Muscle layer of colon (tissue), 2 donors: ENCODE results near the gene FAHD2A.
"Not testable (repeated sequence)": the region's sequence is repeated elsewhere in the genome, so short reads cannot be mapped to it uniquely, and the experiment has no call there.

Source experiments
- H3K27ac ChIP-seq: one replicate; pipeline ENCODE4 v1.7.0; 2013; ENCODE audit warnings: low read depth, mild to moderate bottlenecking, low read length, moderate library complexity
- H3K27me3 ChIP-seq, 2 donors: one replicate each; pipeline ENCODE4 v1.7.0; 2013; ENCODE audit warnings: low read length in 2 of 2, mild to moderate bottlenecking in 2 of 2; ENCODE audit not compliant: insufficient read depth in 2 of 2, control insufficient read depth in 1 of 2
- H3K36me3 ChIP-seq: one replicate; pipeline ENCODE4 v1.7.0; 2013; ENCODE audit warnings: mild to moderate bottlenecking, low read length; ENCODE audit not compliant: insufficient read depth
- H3K4me1 ChIP-seq: one replicate; pipeline ENCODE4 v1.7.0; 2013; ENCODE audit warnings: mild to moderate bottlenecking, low read length; ENCODE audit not compliant: insufficient read depth
- H3K4me3 ChIP-seq, 2 donors: one replicate each; pipeline ENCODE4 v1.7.0; 2013; ENCODE audit warnings: low read length in 2 of 2, low read depth in 1 of 2, mild to moderate bottlenecking in 1 of 2, moderate library complexity in 1 of 2
- H3K9ac ChIP-seq: one replicate; pipeline ENCODE4 v1.7.0; 2013; ENCODE audit warnings: low read length
- H3K9me3 ChIP-seq: one replicate; pipeline ENCODE4 v1.7.0; 2013; ENCODE audit warnings: mild to moderate bottlenecking, low read length
- donor health status: abdominal sarcoma.
- donor health status: Adenocarcinoma of cecum.

FAHD2A gene

DNA sequence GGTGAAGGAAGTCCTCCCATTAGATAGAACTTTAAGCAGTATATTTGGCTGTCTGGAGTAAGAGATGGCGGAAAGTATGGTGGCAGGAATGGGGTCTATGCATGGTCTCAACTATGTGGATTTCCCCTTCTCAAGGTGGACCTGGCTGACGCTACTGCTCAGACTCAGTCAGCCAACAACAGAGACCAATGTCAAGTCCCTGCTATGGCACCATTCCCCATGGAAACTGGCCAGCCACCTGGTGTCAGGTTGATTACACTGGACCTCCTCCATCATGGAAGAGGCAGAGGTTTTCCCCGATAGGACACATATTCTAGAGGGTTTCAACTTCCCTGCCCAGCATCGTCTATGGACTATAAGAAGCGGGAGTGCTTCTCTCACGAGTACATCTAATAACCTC lies 8.6 kb upstream of the FAHD2A start:
- Histone ChIP-seq H3K27me3 (no peaks in the 10 kb centered on the region), H3K9ac (no peak overlapping the region), H3K27ac (no peak overlapping the region), H3K4me3 (no peak overlapping the region), H3K9me3 (no peaks in the 10 kb centered on the region), H3K36me3 (no peaks in the 10 kb centered on the region), H3K4me1 (peaks cover 4% of the 10 kb centered on the region)

DNA sequence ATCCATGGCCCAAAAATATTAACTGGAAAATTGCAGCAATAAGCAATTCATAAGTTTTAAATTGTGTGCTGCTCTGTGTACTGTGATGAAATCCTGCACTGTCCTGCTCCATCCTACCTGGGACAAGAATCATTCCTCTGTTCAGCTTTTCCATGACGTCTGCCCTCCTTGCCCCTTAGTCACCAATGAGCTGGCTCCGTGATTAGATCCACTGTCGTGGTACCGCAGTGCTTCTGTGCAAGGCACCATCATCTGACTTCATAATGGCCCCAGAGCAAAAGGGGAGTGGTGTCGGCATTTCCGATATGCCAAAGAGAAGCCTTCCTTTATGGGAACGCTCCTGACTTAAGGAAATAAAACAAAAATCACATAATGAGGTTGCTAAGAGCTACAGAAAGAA lies 3.4 kb upstream of the FAHD2A start:
- Histone ChIP-seq H3K27ac (no peak overlapping the region), H3K4me1 (peaks cover 12% of the 10 kb centered on the region), H3K36me3 (no peaks in the 10 kb centered on the region), H3K27me3 (no peaks in the 10 kb centered on the region), H3K4me3 (no peak overlapping the region), H3K9ac (no peak overlapping the region), H3K9me3 (no peaks in the 10 kb centered on the region)

DNA sequence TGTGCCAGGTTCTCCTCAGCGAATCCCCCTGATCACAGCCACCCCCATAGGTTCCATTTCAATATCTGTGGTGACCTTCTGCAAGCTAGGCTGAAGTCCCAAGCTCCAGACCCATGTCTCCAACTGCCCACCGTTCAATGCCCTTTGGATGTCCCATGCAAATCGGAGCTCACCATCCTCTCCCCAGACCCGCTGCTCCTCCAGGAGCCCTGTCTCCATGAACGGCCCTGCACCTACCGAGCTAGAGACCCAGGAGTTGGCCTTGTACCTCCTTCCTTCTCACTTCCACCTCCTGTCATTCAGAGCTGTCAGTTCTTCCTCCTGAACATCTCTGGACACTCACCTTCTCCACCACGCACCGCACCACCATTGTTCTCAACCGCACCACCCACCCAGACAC lies 1.0 kb upstream of the FAHD2A start:
- Histone ChIP-seq H3K4me1 (peaks cover 12% of the 10 kb centered on the region), H3K9ac (peak overlapping the region; percentile 74), H3K9me3 (no peaks in the 10 kb centered on the region), H3K27ac (no peak overlapping the region), H3K27me3 (no peaks in the 10 kb centered on the region), H3K36me3 (no peaks in the 10 kb centered on the region), H3K4me3 (peak overlapping the region in 1 of 2 donors; percentile 98)

DNA sequence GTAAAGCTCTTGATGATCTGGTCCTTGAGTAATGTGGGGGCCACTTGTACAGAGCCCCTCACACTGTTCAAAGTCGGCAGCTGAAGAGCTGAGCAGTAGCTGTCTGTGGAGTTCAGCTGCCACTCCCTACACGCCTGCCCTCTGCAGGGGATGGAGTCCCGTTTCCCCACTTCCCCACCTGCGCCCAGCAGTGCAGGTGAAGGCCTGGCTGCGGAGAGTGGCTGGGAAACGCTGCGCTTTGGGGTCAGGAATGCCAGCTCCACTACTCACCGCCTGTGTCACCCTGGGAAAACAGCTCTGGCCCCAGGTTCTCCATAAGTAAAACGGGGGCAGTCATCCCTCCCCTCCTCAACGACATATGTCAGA lies 521 bp upstream of the FAHD2A start:
- Histone ChIP-seq H3K4me3 (peak overlapping the region; percentile 90 to 98), H3K27ac (peak overlapping the region; percentile 77)
- H3K27me3 ChIP-seq, result not testable (repeated sequence)

DNA sequence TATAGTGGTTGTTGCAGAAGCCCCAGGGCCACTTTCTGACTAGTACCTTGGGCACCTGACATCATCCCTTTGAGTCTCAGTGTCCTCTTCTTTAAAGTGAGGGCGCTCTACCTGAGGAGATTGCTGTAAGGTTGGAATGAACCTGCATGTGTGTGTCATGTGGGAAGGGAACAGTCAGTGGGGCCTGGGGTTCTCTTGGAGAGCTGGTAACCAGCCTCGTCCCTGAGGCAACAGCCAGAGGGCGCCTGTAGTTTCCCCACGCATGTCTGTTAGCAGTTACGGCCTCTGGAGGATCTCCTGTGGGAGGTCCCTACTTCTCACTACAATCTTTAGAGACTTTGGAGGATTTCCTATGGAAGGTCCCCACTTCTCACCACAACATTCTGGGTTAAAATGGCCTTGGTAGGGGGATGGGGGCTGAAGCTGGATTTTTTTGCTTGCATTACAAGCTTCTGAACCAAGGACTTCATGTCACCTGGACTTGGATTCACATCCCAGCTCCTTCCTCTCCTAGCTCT lies 755 bp downstream of the FAHD2A start:
- not testable (repeated sequence) for H3K9me3 ChIP-seq, H3K36me3 ChIP-seq, H3K27me3 ChIP-seq
- H3K4me1 ChIP-seq, result peaks cover 12% of the 10 kb centered on the region
- H3K27ac ChIP-seq, result peak overlapping the region; percentile 77
- H3K9ac ChIP-seq, result peak overlapping the region; percentile 76
- peak overlapping the region; percentile 90 to 98 for H3K4me3 ChIP-seq

More for the DNA sequence above, 521 bp upstream of the FAHD2A start:
- Histone ChIP-seq H3K4me1 (peaks cover 12% of the 10 kb centered on the region), H3K9ac (peak overlapping the region; percentile 74)
- not testable (repeated sequence) for H3K36me3 ChIP-seq, H3K9me3 ChIP-seq

DNA sequence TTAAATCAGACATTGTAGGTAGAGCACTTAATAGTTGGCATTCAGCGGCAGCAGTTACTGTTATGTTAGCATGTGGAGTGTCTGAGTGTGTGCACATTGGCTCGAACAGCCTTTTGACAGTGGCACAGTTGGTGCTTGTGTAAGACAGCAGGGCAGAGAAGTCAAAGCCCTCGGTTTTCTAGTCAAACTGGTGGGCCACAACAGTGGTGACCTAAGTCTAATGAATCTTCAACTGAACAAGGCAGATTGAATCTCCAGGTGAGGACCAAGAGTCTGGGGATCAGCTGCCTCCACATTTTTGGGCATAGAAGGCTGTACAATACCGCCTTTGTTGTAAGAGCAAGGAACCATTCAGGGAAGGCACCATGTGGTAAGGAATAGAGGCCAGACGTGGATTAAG lies 1.3 kb downstream of the FAHD2A start:
- H3K4me3 ChIP-seq, H3K36me3 ChIP-seq, H3K9ac ChIP-seq, H3K27me3 ChIP-seq, H3K9me3 ChIP-seq, H3K27ac ChIP-seq: not testable (repeated sequence)
- peaks cover 12% of the 10 kb centered on the region for H3K4me1 ChIP-seq

DNA sequence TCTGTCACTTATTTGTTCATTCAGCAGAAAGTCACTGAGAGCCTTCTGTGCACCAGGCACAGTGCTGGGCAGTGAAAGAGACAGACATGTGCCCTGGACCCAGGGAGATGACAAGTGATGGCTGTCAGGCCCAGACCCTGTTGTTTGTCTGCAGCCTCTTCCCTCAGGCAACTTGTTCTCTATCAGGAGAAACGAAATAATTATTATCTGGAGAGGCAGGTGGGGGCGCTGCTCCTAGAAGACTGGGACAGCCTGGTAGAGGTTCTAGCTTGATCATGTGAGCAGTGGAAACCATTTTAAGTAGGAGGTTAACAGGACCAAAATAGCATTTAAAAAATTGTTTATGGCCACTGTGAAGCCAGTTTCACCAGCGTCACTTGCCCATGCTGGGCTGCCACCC lies 2.2 kb downstream of the FAHD2A start:
- H3K27me3 ChIP-seq, H3K27ac ChIP-seq, H3K9ac ChIP-seq, H3K36me3 ChIP-seq, H3K9me3 ChIP-seq, H3K4me3 ChIP-seq: not testable (repeated sequence)
- H3K4me1 ChIP-seq, result peaks cover 12% of the 10 kb centered on the region

DNA sequence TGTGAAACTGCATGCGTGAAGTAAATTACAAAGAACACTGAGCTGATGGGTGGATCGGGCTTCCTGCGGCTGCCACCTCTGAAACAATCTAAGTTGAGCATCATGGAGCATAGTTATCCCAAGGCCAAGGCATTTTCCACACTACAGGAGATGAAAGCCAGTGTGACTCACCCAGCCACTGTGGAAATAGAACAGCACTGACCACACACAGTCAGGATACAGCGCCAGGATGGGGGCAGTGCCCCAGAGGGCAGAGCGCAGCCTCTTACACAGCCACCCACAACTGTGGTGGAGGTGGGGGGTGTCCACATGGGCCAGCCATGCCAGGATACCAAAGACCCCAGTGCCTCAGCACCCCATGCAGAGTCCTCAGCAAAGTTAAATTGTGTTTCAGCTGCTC lies 8.7 kb downstream of the FAHD2A start:
- not testable (repeated sequence) for H3K36me3 ChIP-seq, H3K4me1 ChIP-seq

DNA sequence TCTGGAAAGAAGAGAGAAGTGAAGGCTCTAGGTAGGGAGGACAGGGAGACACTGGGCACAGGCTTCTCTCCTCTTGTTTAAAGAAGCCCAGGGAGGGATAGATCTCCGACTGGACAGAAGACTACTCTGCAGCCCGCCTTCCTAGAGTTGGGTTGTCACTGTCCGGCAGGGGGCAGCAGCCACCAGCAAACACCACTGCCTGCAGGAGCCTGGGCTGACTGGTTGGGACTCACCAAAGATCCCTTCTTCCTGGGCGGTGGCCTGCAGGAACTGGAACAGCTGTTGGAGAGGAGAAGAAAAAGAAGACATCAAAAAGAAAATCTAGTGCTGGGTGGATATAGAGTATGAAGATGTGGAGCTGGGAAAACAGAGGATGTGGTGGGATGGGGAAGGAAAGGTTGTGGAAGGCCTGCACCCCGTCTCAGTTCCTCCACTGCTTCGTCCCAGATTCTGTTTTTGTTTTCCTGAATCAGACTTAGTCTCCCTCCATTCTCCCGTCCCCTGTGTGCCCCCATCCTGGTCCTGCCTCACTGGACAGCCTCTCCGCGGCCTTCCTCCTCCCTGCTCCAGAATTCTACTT lies 11.6 kb downstream of the FAHD2A start:
- not testable (repeated sequence) for H3K9ac ChIP-seq, H3K9me3 ChIP-seq, H3K4me3 ChIP-seq

More for the DNA sequence above, 8.7 kb downstream of the FAHD2A start:
- H3K9ac ChIP-seq, H3K9me3 ChIP-seq, H3K4me3 ChIP-seq, H3K27me3 ChIP-seq, H3K27ac ChIP-seq: not testable (repeated sequence)

DNA sequence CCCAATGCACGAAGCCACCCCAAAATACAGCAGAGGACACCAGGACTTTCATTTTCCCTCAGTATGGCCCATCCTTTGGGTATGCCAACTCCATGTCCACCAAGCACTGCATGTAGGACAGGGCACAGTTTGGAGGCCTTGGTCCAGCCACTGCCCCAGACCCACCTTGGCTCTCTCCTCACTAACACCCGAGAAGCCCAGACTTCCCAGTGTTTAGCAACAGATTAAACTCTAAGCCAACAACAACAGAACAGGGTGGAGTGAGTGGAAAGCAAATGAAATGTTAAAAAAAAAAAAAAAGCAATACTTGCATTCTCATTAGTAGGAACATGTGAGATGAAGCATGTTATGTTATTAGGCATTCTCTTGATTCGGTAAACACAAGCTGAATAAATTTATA lies 12.6 kb downstream of the FAHD2A start:
- not testable (repeated sequence) for H3K4me3 ChIP-seq, H3K27me3 ChIP-seq, H3K27ac ChIP-seq, H3K9ac ChIP-seq, H3K9me3 ChIP-seq, H3K36me3 ChIP-seq, H3K4me1 ChIP-seq

More for the DNA sequence above, 11.6 kb downstream of the FAHD2A start:
- not testable (repeated sequence) for H3K27ac ChIP-seq, H3K4me1 ChIP-seq, H3K27me3 ChIP-seq, H3K36me3 ChIP-seq

DNA sequence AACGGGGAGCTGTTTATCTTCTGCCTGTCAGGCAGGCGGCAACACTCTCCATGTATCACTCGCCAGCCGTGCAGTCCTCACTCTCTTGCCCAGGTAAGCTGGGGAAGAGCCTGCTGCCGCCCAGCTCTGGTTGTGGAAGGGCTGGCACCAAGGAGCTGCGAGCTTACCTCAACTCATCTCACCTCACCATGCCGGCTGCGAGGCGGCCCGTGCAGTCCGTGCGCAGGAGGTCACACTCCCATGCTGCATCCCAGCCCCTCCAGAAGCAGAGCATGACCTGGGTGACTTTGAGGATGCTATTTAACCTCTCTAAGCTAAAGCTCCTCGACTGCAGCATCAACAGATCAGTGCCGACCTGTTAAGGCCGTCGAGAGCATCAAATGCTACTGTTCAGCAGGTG lies 13.1 kb downstream of the FAHD2A start:
- not testable (repeated sequence) for H3K27ac ChIP-seq

DNA sequence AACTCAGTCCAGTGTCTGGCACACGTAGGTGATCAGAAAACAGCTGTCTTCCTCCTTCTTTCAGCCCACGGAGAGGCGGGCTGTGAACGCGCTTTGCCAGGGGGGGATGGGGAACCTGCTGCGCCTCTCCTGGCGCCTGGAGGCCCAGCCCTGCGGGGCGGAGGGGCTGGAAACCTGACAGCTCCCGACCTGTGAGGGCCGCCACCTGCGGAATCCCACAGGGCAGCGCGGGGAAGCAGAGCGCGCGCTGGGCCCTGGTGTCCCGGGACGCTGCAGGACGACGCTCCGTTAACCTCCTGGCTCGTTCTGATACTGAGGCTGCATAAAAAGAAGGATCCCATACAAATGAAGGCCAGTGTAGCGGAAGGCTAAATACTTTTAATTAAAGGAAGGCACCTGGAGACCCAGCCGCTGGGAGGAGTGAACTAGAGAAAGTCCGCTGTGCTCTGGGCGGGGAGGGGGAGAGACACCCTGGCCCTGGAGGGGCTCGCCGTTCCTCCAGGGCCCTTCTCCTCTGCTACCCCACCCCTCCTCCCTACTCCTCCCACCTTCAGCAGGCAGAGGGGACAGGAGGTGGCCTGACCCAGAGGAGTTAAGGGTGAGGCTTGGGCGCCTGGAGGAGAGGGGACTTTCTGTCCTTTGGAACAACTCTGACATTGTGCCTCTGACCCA lies 24.8 kb downstream of the FAHD2A start:
- H3K9me3 ChIP-seq, H3K36me3 ChIP-seq, H3K27ac ChIP-seq, H3K27me3 ChIP-seq, H3K9ac ChIP-seq, H3K4me3 ChIP-seq, H3K4me1 ChIP-seq: not testable (repeated sequence)

More for the DNA sequence above, 13.1 kb downstream of the FAHD2A start:
- not testable (repeated sequence) for H3K4me3 ChIP-seq, H3K36me3 ChIP-seq, H3K27me3 ChIP-seq, H3K4me1 ChIP-seq, H3K9me3 ChIP-seq, H3K9ac ChIP-seq
